ENCODE data around the gene MRPL55.

The MRPL55 gene

DNA sequence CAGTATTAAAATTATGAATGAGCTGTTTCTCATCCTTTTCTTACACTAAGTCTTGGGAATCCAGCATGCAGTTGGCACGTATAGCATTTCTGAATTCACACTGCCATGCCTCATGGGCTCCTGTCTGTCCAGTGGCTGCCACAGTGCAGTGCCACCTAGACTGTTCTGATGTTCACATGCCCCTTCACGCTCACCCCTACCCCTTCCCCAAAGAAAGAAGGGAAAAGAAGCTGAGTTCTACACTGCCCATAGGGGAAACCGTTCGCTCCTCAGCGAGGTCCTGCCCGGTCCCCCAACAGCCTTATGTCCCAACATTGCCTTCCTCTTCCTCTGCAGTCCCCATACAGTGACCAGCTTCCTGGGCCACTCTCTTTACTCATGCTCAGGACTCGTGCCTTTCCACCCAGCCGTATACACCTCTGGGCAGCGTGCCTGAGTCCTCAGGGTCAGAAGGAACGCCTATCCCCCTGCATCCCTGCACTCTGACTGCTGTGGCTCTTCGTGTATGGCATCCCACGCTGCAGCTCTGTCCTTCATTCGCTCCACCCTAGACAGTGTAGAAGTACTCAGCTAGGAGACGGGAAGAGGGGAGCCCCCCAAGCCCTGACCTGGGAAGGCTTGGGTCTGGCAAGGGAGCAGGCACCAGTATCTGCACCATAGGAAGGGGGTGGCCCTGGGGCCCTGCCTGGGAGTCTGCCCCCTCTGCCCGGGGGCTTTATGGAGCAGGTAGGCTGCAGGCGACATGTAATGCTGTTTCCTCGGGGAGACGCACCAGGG lies 50.7 kb downstream of the MRPL55 start:
- no peak overlapping the region for H2AFZ ChIP-seq (ENCODE audit: low read depth)
- no peaks in the 10 kb centered on the region for H3K79me2 ChIP-seq (ENCODE audit: insufficient read depth, low read depth)
- no peak overlapping the region for H3K4me3 ChIP-seq (IDR thresholded peaks at IDR 0.05; ENCODE audit: insufficient read depth, low read depth, low read length)
- H3K36me3 ChIP-seq (ENCODE audit: insufficient read depth): no peaks in the 10 kb centered on the region
- H3K27ac ChIP-seq: no peak overlapping the region
- H4K20me1 ChIP-seq (ENCODE audit: insufficient read depth): no peaks in the 10 kb centered on the region
- H3K4me1 ChIP-seq (ENCODE audit: low read depth, poor library complexity, severe bottlenecking): no peaks in the 10 kb centered on the region
- no peaks in the 10 kb centered on the region; the same call in 1 of the 2 replicates for H3K27me3 ChIP-seq (ENCODE audit: insufficient read depth, low read depth)
- no peak overlapping the region for H3K9ac ChIP-seq
- TF ChIP-seq, protein P1, sequence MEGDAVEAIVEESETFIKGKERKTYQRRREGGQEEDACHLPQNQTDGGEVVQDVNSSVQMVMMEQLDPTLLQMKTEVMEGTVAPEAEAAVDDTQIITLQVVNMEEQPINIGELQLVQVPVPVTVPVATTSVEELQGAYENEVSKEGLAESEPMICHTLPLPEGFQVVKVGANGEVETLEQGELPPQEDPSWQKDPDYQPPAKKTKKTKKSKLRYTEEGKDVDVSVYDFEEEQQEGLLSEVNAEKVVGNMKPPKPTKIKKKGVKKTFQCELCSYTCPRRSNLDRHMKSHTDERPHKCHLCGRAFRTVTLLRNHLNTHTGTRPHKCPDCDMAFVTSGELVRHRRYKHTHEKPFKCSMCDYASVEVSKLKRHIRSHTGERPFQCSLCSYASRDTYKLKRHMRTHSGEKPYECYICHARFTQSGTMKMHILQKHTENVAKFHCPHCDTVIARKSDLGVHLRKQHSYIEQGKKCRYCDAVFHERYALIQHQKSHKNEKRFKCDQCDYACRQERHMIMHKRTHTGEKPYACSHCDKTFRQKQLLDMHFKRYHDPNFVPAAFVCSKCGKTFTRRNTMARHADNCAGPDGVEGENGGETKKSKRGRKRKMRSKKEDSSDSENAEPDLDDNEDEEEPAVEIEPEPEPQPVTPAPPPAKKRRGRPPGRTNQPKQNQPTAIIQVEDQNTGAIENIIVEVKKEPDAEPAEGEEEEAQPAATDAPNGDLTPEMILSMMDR (conservative IDR thresholded peaks at IDR 0.05; ENCODE audit: low read depth, low read length): no peak
- H3K4me2 ChIP-seq: no peak overlapping the region
